ENCODE results near the gene TIMM50.

GRCh38 chr19:39444598-39445195 lies 35.9 kb upstream of the TIMM50 start:
- no peak for TF ChIP-seq CTCF (IDR thresholded peaks at IDR 0.05)
- no peak for TF ChIP-seq POLR2A (IDR thresholded peaks at IDR 0.05)

Measured in breast epithelium (tissue), 3 donors.